GM19463 (cell line): ENCODE results near the gene B3GALT5.
"Not testable (repeated sequence)": the region's sequence is repeated elsewhere in the genome, so short reads cannot be mapped to it uniquely, and the experiment has no call there.

ENCODE experiments used
- ATAC-seq: cut with Tn5 transposase; IDR thresholded peaks from one replicate; pipeline ENCODE4 v1.9.1; 2021; ENCODE audit warnings: mild to moderate bottlenecking, moderate library complexity; ENCODE audit not compliant: unreplicated experiment

Gene B3GALT5

DNA sequence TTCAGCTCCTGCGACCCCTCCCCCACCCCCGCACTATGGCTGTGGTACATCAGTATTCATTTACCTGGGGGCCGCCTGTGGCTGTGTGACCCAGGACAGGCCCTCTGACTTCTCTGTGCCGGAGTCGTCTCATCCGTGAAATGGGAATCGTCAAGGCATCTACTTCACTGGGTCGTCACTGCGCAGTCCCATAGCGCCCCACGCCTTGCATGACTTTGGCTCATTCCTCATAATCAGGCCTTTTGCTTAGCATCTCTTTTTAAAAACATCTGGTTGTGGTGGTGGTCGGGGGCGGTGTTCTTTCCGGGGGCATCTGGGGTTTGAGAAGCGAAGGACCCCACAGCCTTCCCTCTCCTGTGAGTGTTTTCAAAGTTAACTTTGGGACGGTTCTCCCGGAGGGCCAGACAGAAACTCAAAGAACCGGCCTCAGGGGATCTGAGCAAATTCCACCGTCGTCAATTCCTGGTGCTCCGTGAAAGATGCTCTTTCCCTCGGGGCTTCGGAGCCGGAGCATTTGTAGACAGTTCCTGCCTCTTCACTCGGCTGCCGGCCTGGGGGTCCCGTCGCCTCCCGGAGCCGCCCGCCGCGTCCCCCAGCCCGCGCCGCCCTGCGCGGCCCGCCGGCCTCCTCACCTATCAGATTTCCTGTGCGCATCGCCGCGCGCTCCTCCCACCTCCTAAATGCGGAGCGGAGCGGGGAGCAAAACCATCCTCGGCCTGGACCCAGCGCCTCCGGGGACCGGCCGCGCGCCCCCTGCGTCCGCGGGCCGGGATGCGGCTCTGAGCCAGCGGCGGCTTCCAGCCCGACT is at the start of gene B3GALT5:
Gene B3GALT5 (plus strand): TSS at position 708 of the 808 bp plus-strand sequence. CDS start 47,620 bp downstream, outside the sequence.
- no peak for ATAC-seq

GRCh38 chr21:39564200-39564599 is 48.5 kb upstream of the B3GALT5 start:
- ATAC-seq, result no peak

DNA sequence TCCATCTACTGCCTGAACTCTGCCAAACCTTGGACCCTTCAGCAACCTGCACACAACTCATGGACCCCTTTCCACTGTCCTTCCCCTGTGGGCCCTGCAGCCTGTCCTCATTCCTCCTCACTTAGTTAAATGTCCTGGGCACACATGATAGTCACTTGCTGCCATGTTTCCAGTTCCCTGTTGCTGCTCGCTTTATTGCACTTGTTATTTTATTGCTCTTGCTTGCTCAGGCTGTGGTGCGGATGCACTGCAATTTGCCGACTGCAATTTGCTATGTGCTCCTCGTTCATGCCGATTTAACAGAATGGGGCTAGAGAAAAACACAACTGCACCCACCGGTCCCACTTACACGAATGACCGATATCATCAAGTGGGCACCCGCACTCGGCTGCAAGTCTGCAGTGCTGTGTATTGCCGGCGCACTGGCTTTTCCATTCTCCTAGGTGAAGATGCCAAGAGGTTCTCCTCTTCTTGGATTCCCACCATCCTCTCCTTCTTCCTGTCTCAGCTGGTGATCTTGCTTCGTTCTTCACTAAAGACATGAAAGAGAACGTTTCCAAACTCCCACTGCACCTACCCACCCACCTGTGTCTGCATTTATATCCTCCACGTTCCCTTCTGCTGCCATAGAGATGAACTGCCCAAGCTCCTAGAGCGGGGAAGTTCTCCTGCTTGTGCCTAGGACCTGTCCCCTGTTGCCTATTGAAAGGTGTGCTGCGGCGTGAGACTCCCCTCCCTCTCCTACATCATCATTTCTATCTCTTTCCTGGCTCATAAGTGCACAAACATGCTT is 45.4 kb upstream of the B3GALT5 start:
- ATAC-seq, result no peak

GRCh38 chr21:39568361-39568760 is 44.4 kb upstream of the B3GALT5 start:
- no peak for ATAC-seq

DNA sequence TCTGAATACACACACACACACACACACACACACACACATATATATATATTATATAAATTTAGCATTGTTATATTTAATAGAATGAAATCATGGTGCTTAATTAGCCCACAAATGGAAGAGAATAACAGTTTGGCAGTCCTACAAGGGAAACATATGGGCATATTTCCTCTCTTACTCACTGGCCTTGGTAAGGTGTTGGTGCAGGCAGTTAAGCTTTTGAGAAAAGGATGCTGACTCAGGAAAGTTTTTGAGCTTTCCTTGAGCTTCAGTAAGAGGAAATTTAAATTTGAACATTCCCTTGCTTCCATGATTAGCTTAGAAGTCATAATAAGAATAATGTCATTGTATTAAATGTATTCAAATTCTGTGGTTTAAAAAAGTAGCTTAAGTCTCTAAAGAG is 37.0 kb upstream of the B3GALT5 start:
- no peak for ATAC-seq

DNA sequence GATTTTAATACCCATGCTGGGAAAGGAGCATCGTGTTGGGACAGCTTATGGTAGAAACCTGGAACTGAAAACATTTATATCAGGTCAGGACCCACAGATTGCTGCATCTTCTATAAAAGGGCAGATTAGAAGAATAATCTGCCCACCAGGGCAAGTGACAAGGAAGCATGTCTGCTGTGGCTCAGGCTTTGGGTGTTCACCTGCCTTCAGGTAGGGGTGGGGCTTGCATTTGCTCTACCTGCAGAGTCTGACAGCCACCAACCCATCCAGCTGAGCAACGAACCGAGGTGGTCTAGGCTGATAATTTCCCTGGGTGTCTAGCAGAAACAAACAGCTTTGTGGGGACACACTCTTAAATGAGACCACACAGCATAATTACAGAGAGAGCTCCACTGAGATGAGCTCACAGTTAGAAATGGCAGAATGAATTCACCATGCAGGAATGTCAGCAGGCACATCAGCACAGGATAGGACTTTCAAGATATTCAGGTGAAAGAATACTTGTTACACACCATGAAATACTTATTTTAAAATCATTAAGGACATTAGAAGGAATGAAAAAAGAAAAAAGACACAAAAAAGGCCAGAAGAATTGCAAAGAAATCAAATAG is 36.1 kb upstream of the B3GALT5 start:
- no peak for ATAC-seq

- no peak for ATAC-seq
Observed at GRCh38 chr21:39579734-39580332, 32.9 kb upstream of the B3GALT5 start.

GRCh38 chr21:39580744-39581143 is 32.0 kb upstream of the B3GALT5 start:
- no peak for ATAC-seq

DNA sequence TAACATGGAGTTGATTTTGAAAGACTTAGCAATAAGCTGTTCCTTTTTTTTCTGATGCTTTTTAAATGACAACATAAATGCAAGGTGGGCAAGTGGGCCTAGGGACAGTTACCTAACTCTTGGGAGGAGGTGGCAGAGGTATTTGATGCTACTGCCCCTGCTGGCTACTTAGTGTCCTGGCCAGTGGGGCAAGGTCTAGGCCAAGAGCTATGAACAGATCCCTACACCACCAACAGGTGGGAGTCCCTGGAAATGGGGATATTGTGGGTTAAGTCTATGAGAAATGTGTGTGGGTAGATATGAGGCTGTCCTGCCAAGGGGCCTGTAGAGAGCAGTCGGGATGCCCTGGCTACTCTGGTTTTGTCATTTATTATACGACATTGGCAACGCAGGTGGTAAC is 31.3 kb upstream of the B3GALT5 start:
- no peak for ATAC-seq

- no peak for ATAC-seq
Observed at GRCh38 chr21:39582749-39583148, 30.0 kb upstream of the B3GALT5 start.

DNA sequence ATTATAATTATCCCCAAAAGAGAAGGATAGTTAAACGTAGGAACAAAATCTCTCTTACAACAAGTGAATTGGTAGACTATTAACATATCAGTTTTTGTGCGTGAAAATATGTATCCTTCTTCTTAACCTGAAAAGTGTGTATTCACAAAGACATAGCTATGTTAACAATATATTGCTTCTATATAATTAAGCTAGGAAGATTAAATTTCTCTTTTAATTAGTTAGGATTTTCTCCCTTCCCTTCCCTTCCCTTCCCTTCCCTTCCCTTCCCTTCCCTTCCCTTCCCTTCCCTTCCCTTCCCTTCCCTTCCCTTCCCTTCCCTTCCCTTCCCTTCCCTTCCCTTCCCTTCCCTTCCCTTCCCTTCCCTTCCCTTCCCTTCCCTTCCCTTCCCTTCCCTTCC is 29.2 kb upstream of the B3GALT5 start:
- ATAC-seq, result not testable (repeated sequence)

DNA sequence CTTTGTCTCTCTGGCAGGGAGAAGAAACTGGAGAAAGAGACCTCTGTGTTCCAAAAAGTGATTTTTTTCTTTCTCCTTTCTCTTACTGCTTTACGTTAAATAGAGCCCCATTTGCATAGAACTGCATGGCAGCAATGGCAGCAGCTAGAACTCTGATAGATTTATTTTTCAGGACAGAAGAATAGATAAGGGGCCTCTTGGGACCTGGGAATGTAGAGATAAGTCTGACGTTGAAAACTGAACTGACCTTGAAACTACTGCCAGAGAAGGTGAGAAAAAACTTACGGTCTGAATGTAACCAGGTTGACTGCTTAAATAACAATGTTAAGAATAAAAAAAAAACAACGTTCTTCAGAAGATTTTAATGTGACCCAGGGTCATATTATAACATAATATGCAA is 25.4 kb upstream of the B3GALT5 start:
- ATAC-seq, result no peak

DNA sequence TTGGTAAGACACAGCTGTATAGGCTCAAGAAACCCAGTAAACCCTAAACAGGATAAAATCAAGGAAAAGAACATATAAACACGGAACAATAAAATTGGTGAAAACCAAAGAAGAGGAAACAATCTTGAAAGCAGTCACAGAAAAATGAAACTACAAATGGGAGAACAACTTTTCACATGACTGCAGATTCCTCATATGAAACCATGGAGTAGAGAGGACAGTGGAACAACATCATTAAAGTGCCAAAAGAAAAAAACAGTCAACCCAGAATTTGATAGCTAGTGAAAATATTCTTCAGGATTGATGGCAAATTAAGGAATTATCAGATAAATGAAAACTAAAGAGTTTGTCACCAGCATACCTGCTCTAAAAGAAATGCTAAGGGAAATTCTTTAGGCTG is 23.9 kb upstream of the B3GALT5 start:
- no peak for ATAC-seq

- no peak for ATAC-seq
Observed at GRCh38 chr21:39593522-39593921, 19.2 kb upstream of the B3GALT5 start.

DNA sequence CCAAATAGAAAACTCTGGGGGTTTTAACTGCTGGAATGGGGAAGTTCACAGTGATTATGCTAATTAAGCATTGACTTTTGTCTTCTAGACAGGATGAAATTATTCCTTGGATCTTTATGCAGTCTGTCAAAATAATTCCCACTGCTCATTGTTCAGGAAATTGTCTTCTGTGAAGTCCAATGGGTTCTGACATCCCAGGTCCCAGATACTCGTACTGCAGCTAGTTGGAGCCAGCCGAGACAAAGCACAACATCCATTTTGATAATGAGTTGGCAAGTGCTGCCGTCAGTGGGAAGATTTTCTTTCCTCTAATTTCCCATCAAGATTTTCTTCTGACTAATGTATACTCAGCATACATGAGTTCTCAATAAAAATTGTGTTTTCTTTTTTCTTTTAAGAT is 17.3 kb upstream of the B3GALT5 start:
- no peak for ATAC-seq

DNA sequence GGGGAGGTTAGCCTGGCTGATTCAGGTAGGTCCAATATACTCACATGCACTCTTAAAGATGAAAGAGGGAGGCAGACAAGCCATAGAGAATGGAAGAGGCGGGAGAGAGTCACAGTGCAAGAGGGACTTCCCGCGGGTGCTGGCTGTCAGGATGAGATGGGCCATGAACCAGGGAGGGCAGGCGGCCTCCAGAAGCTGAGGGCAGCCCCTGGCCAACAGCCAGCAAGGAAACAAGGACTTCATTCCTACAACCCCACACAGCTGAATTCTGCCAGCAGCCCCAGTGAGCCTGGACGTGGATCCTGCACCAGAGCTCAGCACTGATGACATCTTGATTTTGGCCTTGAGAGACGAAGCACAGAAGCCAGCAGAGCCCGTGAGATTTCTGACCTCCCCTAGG is 15.1 kb upstream of the B3GALT5 start:
- no peak for ATAC-seq

- no peak for ATAC-seq
Observed at GRCh38 chr21:39599191-39599970, 13.4 kb upstream of the B3GALT5 start.

- no peak for ATAC-seq
Observed at GRCh38 chr21:39601187-39601928, 11.4 kb upstream of the B3GALT5 start.

GRCh38 chr21:39602076-39602689 is 10.6 kb upstream of the B3GALT5 start:
- no peak for ATAC-seq
